ENCODE results near the gene PLEKHG4B. TPM values are rescaled to one million over a fixed set of nuclear protein-coding genes. Genes with fewer than 3 reads are reported as not detected.

PLEKHG4B gene
- total and polyA plus RNA-seq, 4 donors, result 4.2 to 18.2 (median 13.7) TPM

DNA sequence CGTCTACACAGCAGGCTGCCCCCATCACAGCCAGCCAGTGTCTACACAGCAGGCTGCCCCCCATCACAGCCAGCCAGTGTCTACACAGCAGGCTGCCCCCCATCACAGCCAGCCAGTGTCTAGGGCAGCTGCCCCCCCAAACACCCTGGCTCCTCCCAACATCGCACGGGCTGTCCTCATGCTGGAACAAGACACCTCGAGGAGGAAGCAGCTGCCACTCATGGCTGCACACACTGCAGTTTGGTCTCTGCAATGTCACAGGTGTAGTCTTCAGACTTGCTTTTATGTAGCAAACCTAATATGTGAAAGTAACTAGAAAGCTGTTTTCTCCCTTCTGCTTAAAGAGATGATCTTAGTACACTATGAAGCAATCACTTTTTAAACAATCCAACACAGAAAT is 109.0 kb downstream of the PLEKHG4B start:
- Histone ChIP-seq H3K4me1 (ENCODE audit: control insufficient read depth, insufficient read depth, low read length) (peaks cover 16% of the 10 kb centered on the region), H3K36me3 (ENCODE audit: control insufficient read depth, insufficient read depth, low read length) (peaks cover 56% of the 10 kb centered on the region), H3K4me3 (ENCODE audit: low read depth, low read length) (no peak overlapping the region), H3K9me3 (ENCODE audit: control insufficient read depth, insufficient read depth, low read length) (no peaks in the 10 kb centered on the region), H3K27me3 (ENCODE audit: control insufficient read depth, insufficient read depth, low read length) (no peaks in the 10 kb centered on the region), H3K27ac (ENCODE audit: low read depth, low read length) (no peak overlapping the region)
- no CpG with 5 or more reads among the region's 4 CpGs for WGBS (ENCODE audit: insufficient coverage)
- peak in 1 of 6 donors; percentile 3 for DNase-seq (ENCODE audit: low read depth in 4 of 6, low spot score in 6 of 6)

DNA sequence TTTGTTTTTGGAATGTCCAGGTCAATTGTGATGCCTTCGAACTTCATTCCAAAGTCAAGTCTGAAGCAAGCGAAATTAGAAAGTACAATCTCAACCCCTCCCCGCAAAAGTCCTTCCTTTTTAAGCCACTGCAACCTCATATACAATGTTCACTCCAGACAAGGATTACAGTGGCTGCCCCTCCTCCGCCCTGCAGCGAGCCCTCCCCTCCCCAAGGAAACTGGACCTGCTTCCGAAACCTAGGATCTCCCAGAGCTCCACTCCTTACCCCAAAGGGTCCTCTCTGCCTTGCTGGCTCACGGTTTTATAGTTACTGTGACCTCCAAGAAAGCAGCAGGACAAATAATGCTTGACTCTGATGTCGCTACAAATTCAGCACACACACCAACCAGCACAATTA is 109.7 kb downstream of the PLEKHG4B start:
- H3K27ac ChIP-seq (ENCODE audit: low read depth, low read length), result no peak overlapping the region
- DNase-seq (ENCODE audit: low read depth in 4 of 6, low spot score in 6 of 6), result no peak
- peaks cover 60% of the 10 kb centered on the region for H3K36me3 ChIP-seq (ENCODE audit: control insufficient read depth, insufficient read depth, low read length)
- no peak overlapping the region for H3K4me3 ChIP-seq (ENCODE audit: low read depth, low read length)
- no peaks in the 10 kb centered on the region for H3K27me3 ChIP-seq (ENCODE audit: control insufficient read depth, insufficient read depth, low read length)
- peaks cover 13% of the 10 kb centered on the region for H3K4me1 ChIP-seq (ENCODE audit: control insufficient read depth, insufficient read depth, low read length)
- WGBS (ENCODE audit: insufficient coverage), result 84% methylated on average over 8 of the region's 8 CpGs
- no peaks in the 10 kb centered on the region for H3K9me3 ChIP-seq (ENCODE audit: control insufficient read depth, insufficient read depth, low read length)

DNA sequence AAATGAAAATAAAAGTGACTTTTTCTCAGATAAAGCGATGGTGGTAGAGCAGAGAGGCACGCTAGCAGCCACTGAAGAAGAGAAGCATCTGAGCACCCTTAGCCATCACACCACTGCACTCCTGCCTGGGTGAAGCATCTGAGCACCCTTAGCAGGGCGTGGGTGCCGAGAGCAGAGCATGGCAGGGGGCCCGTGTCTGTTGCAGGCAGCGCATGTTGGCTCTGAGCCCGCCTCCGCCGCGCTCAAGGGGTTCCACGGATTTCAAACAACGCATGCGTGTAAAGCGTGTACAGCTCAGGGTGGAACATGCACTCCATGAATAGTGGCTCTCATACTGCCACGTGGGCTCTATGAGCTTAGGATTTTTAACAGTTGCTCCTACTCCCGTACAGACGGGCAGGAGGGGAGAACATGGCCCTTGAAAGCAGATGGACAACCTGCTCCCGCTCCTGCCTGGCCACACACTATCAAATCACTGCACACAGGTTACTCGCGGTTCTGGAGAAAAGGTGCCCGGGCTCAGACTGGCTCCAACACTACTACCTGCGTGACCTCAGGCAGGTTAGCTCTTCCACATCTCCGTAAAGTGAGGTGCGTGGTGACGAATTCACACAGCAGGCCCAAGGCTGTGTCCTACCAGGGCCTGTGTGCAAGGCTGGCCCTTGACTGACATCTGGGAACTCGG is 111.4 kb downstream of the PLEKHG4B start:
- peaks cover 66% of the 10 kb centered on the region for H3K36me3 ChIP-seq (ENCODE audit: control insufficient read depth, insufficient read depth, low read length)

DNA sequence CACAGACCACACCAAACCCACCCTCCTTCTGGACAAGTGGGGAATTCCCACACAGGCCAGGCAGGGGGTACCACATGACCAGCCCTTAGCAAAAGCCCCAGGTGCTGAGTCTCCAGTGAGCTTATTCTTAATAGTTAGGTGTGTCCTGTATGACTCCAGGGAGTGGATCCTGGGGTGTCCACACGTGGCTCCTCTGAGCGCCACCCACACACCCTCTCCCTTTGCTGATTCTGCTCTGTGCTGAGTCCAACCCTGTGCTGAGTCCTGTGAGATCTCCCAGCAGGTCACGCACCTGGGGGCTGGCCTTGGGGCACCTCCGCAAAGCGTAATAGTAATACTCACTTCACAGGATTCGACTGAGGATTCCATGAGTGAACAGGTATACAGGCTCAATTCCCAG is 112.0 kb downstream of the PLEKHG4B start:
- WGBS (ENCODE audit: insufficient coverage), result 98% methylated on average over 5 of the region's 6 CpGs
- DNase-seq (ENCODE audit: low read depth in 4 of 6, low spot score in 6 of 6), result no peak
- H3K4me1 ChIP-seq (ENCODE audit: control insufficient read depth, insufficient read depth, low read length), result peaks cover 8% of the 10 kb centered on the region
- H3K27me3 ChIP-seq (ENCODE audit: control insufficient read depth, insufficient read depth, low read length), result no peaks in the 10 kb centered on the region
- H3K4me3 ChIP-seq (ENCODE audit: low read depth, low read length), result no peak overlapping the region
- H3K9me3 ChIP-seq (ENCODE audit: control insufficient read depth, insufficient read depth, low read length), result no peaks in the 10 kb centered on the region
- H3K27ac ChIP-seq (ENCODE audit: low read depth, low read length), result no peak overlapping the region
- peaks cover 63% of the 10 kb centered on the region for H3K36me3 ChIP-seq (ENCODE audit: control insufficient read depth, insufficient read depth, low read length)

More for the DNA sequence above, 111.4 kb downstream of the PLEKHG4B start:
- H3K27ac ChIP-seq (ENCODE audit: low read depth, low read length), result no peak overlapping the region
- WGBS (ENCODE audit: insufficient coverage), result 95% methylated on average over 26 of the region's 26 CpGs
- H3K9me3 ChIP-seq (ENCODE audit: control insufficient read depth, insufficient read depth, low read length), result no peaks in the 10 kb centered on the region
- H3K27me3 ChIP-seq (ENCODE audit: control insufficient read depth, insufficient read depth, low read length), result no peaks in the 10 kb centered on the region
- DNase-seq (ENCODE audit: low read depth in 4 of 6, low spot score in 6 of 6), result no peak
- no peak overlapping the region for H3K4me3 ChIP-seq (ENCODE audit: low read depth, low read length)
- H3K4me1 ChIP-seq (ENCODE audit: control insufficient read depth, insufficient read depth, low read length), result peaks cover 5% of the 10 kb centered on the region

DNA sequence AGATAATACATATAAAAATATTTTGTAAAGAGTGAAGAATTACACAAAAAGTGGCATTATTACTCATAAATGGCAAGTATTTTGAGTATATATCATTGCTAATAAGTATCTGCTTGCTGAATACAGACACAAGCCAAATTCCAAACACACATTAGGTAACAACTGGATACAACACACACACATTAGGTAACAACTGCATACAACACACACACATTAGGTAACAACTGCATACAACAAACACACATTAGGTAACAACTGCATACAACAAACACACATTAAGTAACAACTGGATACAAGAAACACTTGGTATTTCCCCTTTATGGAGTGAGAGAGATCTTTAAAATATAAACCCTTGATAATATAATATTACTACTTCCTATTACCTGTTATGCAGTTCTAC is 112.5 kb downstream of the PLEKHG4B start:
- H3K36me3 ChIP-seq (ENCODE audit: control insufficient read depth, insufficient read depth, low read length), result peaks cover 58% of the 10 kb centered on the region
- no peak overlapping the region for H3K27ac ChIP-seq (ENCODE audit: low read depth, low read length)
- H3K9me3 ChIP-seq (ENCODE audit: control insufficient read depth, insufficient read depth, low read length), result no peaks in the 10 kb centered on the region
- no peaks in the 10 kb centered on the region for H3K27me3 ChIP-seq (ENCODE audit: control insufficient read depth, insufficient read depth, low read length)
- H3K4me3 ChIP-seq (ENCODE audit: low read depth, low read length), result no peak overlapping the region
- H3K4me1 ChIP-seq (ENCODE audit: control insufficient read depth, insufficient read depth, low read length), result peaks cover 8% of the 10 kb centered on the region
- no peak for DNase-seq (ENCODE audit: low read depth in 4 of 6, low spot score in 6 of 6)

DNA sequence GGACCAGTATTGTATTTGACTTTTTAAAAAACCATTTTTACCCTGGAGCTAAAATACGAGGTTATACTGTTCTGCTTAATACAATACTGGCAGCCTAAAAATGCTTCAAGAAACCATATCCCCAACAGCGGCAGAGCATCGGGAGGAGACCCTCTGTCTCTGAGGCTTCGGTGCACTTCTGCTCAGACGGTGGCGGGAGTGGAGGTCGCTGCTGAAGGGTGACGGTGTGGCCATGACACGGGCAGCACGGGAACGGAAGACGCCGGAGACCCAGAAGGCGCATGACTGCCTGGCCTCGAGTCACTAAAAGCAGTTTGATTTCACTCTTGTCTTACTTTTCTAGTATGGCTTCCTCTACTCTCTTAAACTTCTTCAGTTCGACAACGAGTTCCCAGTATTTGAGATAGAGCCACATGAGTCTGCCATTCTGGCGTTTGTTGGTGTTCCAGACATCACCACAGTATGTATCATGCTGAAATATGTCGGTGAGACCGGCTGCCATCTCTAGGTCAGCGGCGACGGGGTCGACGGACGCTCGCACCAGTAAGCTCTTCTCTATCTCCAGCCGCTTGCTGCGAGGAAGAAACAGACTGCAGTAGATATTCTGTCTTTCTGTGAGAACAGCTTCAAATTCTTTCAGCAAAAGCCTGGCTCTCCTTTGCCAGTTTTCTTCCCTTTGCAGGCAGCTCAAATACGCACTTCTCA is 113.2 kb downstream of the PLEKHG4B start:
- WGBS (ENCODE audit: insufficient coverage), result 97% methylated on average over 30 of the region's 30 CpGs
- Histone ChIP-seq H3K4me1 (ENCODE audit: control insufficient read depth, insufficient read depth, low read length) (peaks cover 4% of the 10 kb centered on the region), H3K27me3 (ENCODE audit: control insufficient read depth, insufficient read depth, low read length) (no peaks in the 10 kb centered on the region), H3K4me3 (ENCODE audit: low read depth, low read length) (no peak overlapping the region), H3K9me3 (ENCODE audit: control insufficient read depth, insufficient read depth, low read length) (no peaks in the 10 kb centered on the region), H3K36me3 (ENCODE audit: control insufficient read depth, insufficient read depth, low read length) (peaks cover 52% of the 10 kb centered on the region), H3K27ac (ENCODE audit: low read depth, low read length) (no peak overlapping the region)
- DNase-seq (ENCODE audit: low read depth in 4 of 6, low spot score in 6 of 6), result no peak

DNA sequence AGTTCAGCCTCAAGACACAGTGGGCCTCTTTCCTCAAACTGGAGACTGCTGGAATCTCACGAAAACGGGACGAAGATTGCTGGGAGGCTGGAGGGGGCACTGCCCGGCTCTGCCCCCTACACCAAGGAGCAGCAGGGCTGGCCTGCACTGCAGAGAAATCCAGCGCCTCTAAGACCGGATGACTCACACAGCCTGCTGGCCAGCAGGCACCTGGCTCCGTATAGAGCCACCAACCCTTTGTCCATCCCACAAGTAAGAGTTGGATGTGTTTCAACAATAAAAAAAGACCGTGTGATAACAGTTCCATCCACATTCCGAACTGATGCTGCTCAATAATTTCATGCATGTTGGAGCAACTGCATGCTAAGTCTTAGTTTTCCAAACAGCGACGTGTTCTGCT is 114.4 kb downstream of the PLEKHG4B start:
- Histone ChIP-seq H3K27ac (ENCODE audit: low read depth, low read length) (no peak overlapping the region), H3K4me3 (ENCODE audit: low read depth, low read length) (no peak overlapping the region), H3K9me3 (ENCODE audit: control insufficient read depth, insufficient read depth, low read length) (no peaks in the 10 kb centered on the region), H3K36me3 (ENCODE audit: control insufficient read depth, insufficient read depth, low read length) (peaks cover 45% of the 10 kb centered on the region), H3K4me1 (ENCODE audit: control insufficient read depth, insufficient read depth, low read length) (peaks cover 4% of the 10 kb centered on the region), H3K27me3 (ENCODE audit: control insufficient read depth, insufficient read depth, low read length) (no peaks in the 10 kb centered on the region)
- WGBS (ENCODE audit: insufficient coverage), result 90% methylated on average over 10 of the region's 11 CpGs
- no peak for DNase-seq (ENCODE audit: low read depth in 4 of 6, low spot score in 6 of 6)

DNA sequence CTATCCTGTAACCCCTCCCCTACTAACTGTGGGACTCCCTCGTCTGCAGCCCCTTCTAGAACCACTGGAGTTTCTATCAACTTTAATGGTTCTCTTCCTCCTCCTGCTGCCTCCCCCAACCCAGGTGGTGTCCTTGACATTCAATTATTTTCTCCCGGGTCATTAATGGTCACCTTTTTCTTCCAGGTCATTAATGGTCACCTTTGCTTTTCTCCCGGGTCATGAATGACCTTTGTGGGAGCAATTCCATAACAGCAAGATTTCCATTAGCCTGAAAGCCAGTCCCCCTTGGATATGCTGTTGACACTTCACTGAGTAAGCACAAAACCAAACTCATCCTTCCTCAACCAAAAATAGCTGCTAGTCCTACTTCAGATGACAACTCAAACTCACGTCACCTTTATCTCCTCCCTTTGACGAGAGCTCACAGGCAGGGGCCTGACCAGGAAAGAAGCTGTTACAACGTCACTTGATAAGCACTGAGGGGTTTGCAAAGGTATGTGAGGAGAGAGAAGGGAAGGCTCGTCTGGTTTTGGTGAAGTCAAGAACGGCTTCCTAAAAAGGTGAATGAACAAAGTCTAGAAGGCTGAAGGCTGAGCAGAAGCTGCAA is 115.1 kb downstream of the PLEKHG4B start:
- DNase-seq (ENCODE audit: low read depth in 4 of 6, low spot score in 6 of 6), result no peak

DNA sequence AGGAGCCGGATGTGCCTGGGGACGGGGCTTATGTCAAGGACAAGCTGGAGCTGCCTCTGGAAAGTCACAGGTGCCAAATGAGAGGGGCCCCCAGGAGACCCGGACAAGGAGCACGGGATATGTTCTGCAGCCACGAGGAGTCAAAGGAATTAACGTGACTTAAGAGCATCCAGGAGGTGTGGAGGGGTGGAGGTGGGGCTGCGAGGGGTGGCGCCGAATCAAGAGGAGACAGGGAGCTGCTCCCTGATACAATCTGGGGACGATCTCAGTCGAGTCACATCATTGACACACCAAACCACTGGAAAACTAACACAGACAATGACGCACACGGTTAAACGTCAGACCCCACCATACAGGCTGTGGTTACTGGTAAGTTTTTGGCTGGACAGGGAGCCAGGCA is 115.6 kb downstream of the PLEKHG4B start:
- peaks cover 42% of the 10 kb centered on the region for H3K36me3 ChIP-seq (ENCODE audit: control insufficient read depth, insufficient read depth, low read length)
- no peak for DNase-seq (ENCODE audit: low read depth in 4 of 6, low spot score in 6 of 6)
- peaks cover 4% of the 10 kb centered on the region for H3K4me1 ChIP-seq (ENCODE audit: control insufficient read depth, insufficient read depth, low read length)
- no peaks in the 10 kb centered on the region for H3K9me3 ChIP-seq (ENCODE audit: control insufficient read depth, insufficient read depth, low read length)
- H3K27me3 ChIP-seq (ENCODE audit: control insufficient read depth, insufficient read depth, low read length), result no peaks in the 10 kb centered on the region
- WGBS (ENCODE audit: insufficient coverage), result 82% methylated on average over 6 of the region's 14 CpGs
- no peak overlapping the region for H3K4me3 ChIP-seq (ENCODE audit: low read depth, low read length)
- H3K27ac ChIP-seq (ENCODE audit: low read depth, low read length), result no peak overlapping the region

More for the DNA sequence above, 115.1 kb downstream of the PLEKHG4B start:
- Histone ChIP-seq H3K4me3 (ENCODE audit: low read depth, low read length) (no peak overlapping the region), H3K27ac (ENCODE audit: low read depth, low read length) (no peak overlapping the region), H3K9me3 (ENCODE audit: control insufficient read depth, insufficient read depth, low read length) (no peaks in the 10 kb centered on the region), H3K4me1 (ENCODE audit: control insufficient read depth, insufficient read depth, low read length) (peaks cover 4% of the 10 kb centered on the region), H3K36me3 (ENCODE audit: control insufficient read depth, insufficient read depth, low read length) (peaks cover 45% of the 10 kb centered on the region), H3K27me3 (ENCODE audit: control insufficient read depth, insufficient read depth, low read length) (no peaks in the 10 kb centered on the region)
- 85% methylated on average over 6 of the region's 8 CpGs for WGBS (ENCODE audit: insufficient coverage)
